PFSK-1 (cell line): ENCODE measurements around the gene MBNL2.

Experiments
- POLR2AphosphoS5 ChIP-seq: IDR thresholded peaks from 2 replicates; pipeline ENCODE4 v1.6.1; 2012; ENCODE audit warnings: low read depth, mild to moderate bottlenecking, control low read depth, low read length, moderate library complexity
- SIN3A ChIP-seq: IDR thresholded peaks from 2 replicates; pipeline ENCODE4 v1.6.1; 2012; ENCODE audit warnings: mild to moderate bottlenecking, low read length, moderate library complexity, borderline replicate concordance; ENCODE audit not compliant: insufficient read depth
- TAF1 ChIP-seq: IDR thresholded peaks from 2 replicates; pipeline ENCODE4 v1.6.1; 2012; ENCODE audit warnings: low read length, control low read depth, borderline replicate concordance; ENCODE audit not compliant: insufficient read depth
- TF ChIP-seq, protein P1 (sequence below), 2 experiments: IDR thresholded peaks; 2 replicates each; pipeline versions ENCODE4 v1.6.1 to v1.8.0; 2011 to 2012; ENCODE audit warnings: low read depth in 2 of 2, low read length in 2 of 2, control low read depth in 1 of 2, inconsistent platforms in 1 of 2, mild to moderate bottlenecking in 1 of 2, moderate library complexity in 1 of 2; ENCODE audit not compliant: insufficient read depth in 1 of 2

DNA sequence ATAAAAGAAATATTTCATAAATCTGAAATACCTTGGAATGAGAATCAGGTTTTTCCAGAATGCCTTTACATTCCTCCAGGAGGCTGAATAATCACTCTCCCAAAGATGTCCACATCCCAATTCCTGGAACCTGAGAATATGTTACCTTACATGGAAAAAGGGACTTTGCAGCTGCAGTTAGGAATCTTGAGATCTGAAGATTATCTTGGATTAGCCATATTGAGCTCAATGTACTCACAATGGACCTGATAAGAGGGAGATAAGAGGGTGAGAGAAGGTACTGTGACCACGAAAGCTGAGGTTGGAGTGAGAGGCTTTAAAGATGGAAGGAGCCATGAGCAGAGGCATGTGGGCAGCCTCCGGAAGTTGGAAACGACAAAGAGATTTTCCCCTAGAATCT is 36.8 kb upstream of the MBNL2 start:
- TF ChIP-seq, protein P1, sequence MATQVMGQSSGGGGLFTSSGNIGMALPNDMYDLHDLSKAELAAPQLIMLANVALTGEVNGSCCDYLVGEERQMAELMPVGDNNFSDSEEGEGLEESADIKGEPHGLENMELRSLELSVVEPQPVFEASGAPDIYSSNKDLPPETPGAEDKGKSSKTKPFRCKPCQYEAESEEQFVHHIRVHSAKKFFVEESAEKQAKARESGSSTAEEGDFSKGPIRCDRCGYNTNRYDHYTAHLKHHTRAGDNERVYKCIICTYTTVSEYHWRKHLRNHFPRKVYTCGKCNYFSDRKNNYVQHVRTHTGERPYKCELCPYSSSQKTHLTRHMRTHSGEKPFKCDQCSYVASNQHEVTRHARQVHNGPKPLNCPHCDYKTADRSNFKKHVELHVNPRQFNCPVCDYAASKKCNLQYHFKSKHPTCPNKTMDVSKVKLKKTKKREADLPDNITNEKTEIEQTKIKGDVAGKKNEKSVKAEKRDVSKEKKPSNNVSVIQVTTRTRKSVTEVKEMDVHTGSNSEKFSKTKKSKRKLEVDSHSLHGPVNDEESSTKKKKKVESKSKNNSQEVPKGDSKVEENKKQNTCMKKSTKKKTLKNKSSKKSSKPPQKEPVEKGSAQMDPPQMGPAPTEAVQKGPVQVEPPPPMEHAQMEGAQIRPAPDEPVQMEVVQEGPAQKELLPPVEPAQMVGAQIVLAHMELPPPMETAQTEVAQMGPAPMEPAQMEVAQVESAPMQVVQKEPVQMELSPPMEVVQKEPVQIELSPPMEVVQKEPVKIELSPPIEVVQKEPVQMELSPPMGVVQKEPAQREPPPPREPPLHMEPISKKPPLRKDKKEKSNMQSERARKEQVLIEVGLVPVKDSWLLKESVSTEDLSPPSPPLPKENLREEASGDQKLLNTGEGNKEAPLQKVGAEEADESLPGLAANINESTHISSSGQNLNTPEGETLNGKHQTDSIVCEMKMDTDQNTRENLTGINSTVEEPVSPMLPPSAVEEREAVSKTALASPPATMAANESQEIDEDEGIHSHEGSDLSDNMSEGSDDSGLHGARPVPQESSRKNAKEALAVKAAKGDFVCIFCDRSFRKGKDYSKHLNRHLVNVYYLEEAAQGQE (IDR thresholded peaks at IDR 0.05; ENCODE audit: insufficient read depth in 1 of 2, low read depth in 2 of 2, low read length in 2 of 2) = no peak
- TF ChIP-seq POLR2AphosphoS5 (no peak), TAF1 (no peak), SIN3A (no peak)
